Measurements from ENCODE around the gene CADPS. TPM values are rescaled to one million over a fixed set of nuclear protein-coding genes. Genes with fewer than 3 reads are reported as not detected.

Gene CADPS
- total and polyA plus RNA-seq, 2 of the 4 experiments (the other 2 are of a cell fraction): not detected

DNA sequence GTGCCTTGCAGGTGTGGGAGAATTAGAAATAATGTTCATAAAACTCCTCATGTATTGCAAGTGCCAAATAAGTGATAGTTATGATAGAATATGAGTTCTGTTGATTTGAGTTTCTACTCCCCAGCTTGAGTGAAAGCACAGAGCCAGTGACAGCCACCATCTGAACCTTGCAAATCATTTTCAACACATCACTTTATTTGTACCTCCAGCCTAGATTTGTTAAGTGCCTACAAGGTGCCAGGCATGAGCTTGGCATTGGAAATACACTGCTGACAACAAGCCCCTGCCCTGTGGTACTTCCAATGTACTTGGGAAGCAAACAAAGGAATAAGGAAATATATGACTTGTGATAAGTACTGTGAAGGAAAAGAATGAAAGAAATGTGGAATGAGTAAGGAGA, 518.9 kb downstream of the CADPS start:
- DNase-seq (no peak), ATAC-seq (ENCODE audit: low read depth) (no peak)
- Histone ChIP-seq H3K23ac (ENCODE audit: low read depth, low read length) (no peak overlapping the region), H2BK5ac (ENCODE audit: low read depth, low read length, poor library complexity, severe bottlenecking) (no peak overlapping the region), H2BK15ac (ENCODE audit: low read depth, low read length) (no peak overlapping the region), H2AK9ac (replicated peaks; ENCODE audit: low read depth, low read length, poor library complexity) (no peak overlapping the region), H3K4me3 (ENCODE audit: insufficient read depth, low read depth, low read length) (no peak overlapping the region), H4K8ac (ENCODE audit: low read depth in 2 of 2, low read length in 2 of 2) (no peak overlapping the region), H3K18ac (ENCODE audit: low read depth, low read length) (no peak overlapping the region), H3K27me3 (ENCODE audit: control insufficient read depth, insufficient read depth, low read length) (peaks cover 1% of the 10 kb centered on the region; the same call in 1 of the 2 replicates), H4K91ac (ENCODE audit: insufficient read depth, low read depth, low read length) (no peak overlapping the region), H3K4me2 (ENCODE audit: low read depth, low read length) (no peak overlapping the region), H3K14ac (replicated peaks; ENCODE audit: low read depth, low read length) (no peak overlapping the region), H3K4ac (ENCODE audit: low read depth, low read length) (no peak overlapping the region), H2BK20ac (ENCODE audit: low read depth, low read length) (no peak overlapping the region), H2AFZ (replicated peaks; ENCODE audit: low read length, poor library complexity) (no peak overlapping the region), H3K9ac (ENCODE audit: low read depth, low read length) (no peak overlapping the region), H2AK5ac (ENCODE audit: low read depth, low read length) (no peak overlapping the region), H3K79me1 (ENCODE audit: low read depth in 1 of 2, low read length in 2 of 2) (no peaks in the 10 kb centered on the region), H3K9me3 (ENCODE audit: control insufficient read depth, insufficient read depth, low read length) (no peaks in the 10 kb centered on the region), H3K4me1 (ENCODE audit: control insufficient read depth, insufficient read depth, low read length) (no peaks in the 10 kb centered on the region), H3K56ac (ENCODE audit: extremely low read depth, insufficient read depth, low read length) (no peak overlapping the region), H4K20me1 (ENCODE audit: insufficient read depth, low read length) (no peaks in the 10 kb centered on the region), H2BK120ac (ENCODE audit: low read depth, low read length) (no peak overlapping the region), H4K5ac (ENCODE audit: low read depth, low read length) (no peak overlapping the region), H3K36me3 (ENCODE audit: control insufficient read depth, insufficient read depth, low read length) (no peaks in the 10 kb centered on the region), H3K9me1 (ENCODE audit: insufficient read depth, low read length) (no peaks in the 10 kb centered on the region), H3K27ac (ENCODE audit: insufficient read depth, low read length) (no peak overlapping the region)
- TF ChIP-seq, protein P1, sequence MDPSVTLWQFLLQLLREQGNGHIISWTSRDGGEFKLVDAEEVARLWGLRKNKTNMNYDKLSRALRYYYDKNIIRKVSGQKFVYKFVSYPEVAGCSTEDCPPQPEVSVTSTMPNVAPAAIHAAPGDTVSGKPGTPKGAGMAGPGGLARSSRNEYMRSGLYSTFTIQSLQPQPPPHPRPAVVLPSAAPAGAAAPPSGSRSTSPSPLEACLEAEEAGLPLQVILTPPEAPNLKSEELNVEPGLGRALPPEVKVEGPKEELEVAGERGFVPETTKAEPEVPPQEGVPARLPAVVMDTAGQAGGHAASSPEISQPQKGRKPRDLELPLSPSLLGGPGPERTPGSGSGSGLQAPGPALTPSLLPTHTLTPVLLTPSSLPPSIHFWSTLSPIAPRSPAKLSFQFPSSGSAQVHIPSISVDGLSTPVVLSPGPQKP (IDR thresholded peaks at IDR 0.05; ENCODE audit: borderline replicate concordance, low read depth, low read length): no peak
- no peak for TF ChIP-seq CEBPB (IDR thresholded peaks at IDR 0.05; ENCODE audit: low read depth, low read length)
- no peak for TF ChIP-seq CHD1 (IDR thresholded peaks at IDR 0.05; ENCODE audit: low read depth, low read length)
- TF ChIP-seq MXI1 (IDR thresholded peaks at IDR 0.05; ENCODE audit: borderline replicate concordance, low read depth, low read length): no peak
- TF ChIP-seq, protein P2, sequence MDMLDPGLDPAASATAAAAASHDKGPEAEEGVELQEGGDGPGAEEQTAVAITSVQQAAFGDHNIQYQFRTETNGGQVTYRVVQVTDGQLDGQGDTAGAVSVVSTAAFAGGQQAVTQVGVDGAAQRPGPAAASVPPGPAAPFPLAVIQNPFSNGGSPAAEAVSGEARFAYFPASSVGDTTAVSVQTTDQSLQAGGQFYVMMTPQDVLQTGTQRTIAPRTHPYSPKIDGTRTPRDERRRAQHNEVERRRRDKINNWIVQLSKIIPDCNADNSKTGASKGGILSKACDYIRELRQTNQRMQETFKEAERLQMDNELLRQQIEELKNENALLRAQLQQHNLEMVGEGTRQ (IDR thresholded peaks at IDR 0.05; ENCODE audit: low read depth, low read length): no peak
- no peak for TF ChIP-seq MAZ (IDR thresholded peaks at IDR 0.05; ENCODE audit: borderline replicate concordance, low read depth, low read length)
- no peak for TF ChIP-seq SMC3 (IDR thresholded peaks at IDR 0.05; ENCODE audit: low read depth, low read length)
- TF ChIP-seq RFX5 (IDR thresholded peaks at IDR 0.05; ENCODE audit: low read depth, low read length): no peak
- no peak for TF ChIP-seq RCOR1 (IDR thresholded peaks at IDR 0.05; ENCODE audit: insufficient replicate concordance, low read length)
- TF ChIP-seq MAFK (IDR thresholded peaks at IDR 0.05; ENCODE audit: low read depth, low read length): no peak
- no peak for TF ChIP-seq NFE2L2 (IDR thresholded peaks at IDR 0.05; ENCODE audit: low read depth, low read length)
- TF ChIP-seq BHLHE40 (IDR thresholded peaks at IDR 0.05; ENCODE audit: low read depth, low read length): no peak
- TF ChIP-seq RAD21 (IDR thresholded peaks at IDR 0.05; ENCODE audit: low read length): no peak
- TF ChIP-seq FOS (IDR thresholded peaks at IDR 0.05; ENCODE audit: low read depth, low read length): no peak
- no peak for TF ChIP-seq POLR2A (IDR thresholded peaks at IDR 0.05; ENCODE audit: low read depth, low read length)
- intact Hi-C loops (cut with micrococcal nuclease) (no loop called here), dilution Hi-C loops (cut with HindIII; ENCODE audit: low sequenced_read_pairs, unreplicated experiment) (no loop called here), in situ Hi-C loops (cut with MboI; ENCODE audit: low sequenced_read_pairs) (no loop called here)
- BruUV-seq (replicated peaks): no TSS peak
- ChIA-PET CTCF (no interaction called here), POLR2A (ENCODE audit: unreplicated experiment) (no interaction called here)
